NK-92 (cell line): ENCODE measurements around the gene USHBP1.
"Not testable (repeated sequence)": the region's sequence is repeated elsewhere in the genome, so short reads cannot be mapped to it uniquely, and the experiment has no call there.

Source experiments
- DNase-seq: peaks from one replicate; lab custom pipeline; 2025; ENCODE audit not compliant: unreplicated experiment; lab: John Stamatoyannopoulos, UW

Gene USHBP1

DNA sequence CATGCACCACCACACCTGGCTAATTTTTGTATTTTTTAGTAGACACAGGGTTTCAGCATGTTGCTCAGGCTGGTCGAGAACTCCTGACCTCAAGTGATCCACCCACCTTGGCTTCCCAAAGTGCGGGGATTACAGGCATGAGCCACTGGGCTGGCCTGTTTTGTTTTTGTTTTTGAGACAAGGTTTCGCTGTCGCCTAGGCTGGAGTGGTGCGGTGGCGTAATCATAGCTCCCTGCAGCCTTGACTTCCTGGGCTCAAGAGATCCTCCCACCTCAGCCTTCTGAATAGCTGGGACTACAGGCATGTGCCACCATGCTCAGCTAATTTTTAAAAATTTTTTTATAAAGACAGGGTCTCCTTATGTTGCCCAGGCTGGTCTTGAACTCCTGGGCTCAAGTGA is 31.0 kb upstream of the USHBP1 start:
- DNase-seq, result not testable (repeated sequence)

DNA sequence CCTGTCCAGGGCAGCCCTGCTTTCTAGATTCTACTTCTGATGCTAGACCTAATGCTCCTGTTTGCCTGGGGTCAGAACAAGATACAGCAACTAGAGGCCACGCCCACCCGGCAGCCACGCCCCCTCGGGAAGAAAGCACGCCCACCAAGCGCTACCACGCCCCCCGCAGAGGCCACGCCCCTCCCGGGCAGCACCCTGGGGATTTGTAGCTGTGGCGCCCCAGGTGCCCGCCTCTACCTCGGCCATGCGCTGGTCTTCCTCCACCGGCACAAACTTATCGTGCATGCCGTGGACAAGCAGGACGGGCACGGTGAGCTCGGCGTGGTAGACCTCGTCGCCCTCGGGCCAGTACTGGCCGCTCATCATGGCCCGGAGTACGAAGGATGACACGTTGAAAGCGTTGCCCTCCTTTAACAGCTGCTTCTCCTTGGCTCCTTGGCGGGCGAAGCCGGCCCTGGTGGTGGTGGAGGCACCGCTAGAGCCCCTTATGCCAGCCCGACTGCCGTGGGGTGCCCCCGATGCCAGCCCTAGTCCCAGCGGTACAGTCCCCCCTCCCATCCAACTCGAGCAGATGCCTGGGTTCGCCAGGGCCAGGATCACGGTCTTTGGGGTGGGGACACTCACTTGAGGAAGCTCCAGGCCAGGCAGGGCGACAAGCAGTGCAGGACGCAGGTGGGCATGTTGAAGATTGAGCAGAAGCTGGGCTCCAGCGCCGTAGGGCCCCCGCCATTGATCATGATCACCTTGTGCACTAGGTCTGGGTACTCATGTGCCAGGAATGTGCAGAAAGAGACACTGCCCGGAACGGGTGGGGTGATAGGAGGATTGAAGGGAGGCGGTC is 29.7 kb upstream of the USHBP1 start:
- no peak for DNase-seq

DNA sequence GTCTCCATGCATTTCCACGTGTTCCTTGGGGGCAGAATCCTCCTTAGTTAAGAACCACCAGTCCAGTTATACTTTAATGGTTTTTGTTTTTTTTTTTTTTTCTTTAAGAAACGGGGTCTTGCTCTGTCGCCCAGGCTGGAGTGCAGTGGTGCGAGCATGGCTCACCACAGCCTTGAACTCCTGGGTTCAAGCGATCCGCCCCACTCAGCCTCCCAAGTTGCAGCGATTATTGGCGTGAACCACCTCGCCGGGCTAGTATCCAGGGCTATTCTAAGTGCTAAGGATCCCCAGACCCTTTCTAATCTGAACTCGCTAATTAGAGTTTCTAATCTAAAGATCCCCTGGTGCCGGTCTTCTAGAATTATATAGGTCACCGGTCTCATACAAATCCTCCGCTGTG is 29.1 kb upstream of the USHBP1 start:
- DNase-seq, result no peak

DNA sequence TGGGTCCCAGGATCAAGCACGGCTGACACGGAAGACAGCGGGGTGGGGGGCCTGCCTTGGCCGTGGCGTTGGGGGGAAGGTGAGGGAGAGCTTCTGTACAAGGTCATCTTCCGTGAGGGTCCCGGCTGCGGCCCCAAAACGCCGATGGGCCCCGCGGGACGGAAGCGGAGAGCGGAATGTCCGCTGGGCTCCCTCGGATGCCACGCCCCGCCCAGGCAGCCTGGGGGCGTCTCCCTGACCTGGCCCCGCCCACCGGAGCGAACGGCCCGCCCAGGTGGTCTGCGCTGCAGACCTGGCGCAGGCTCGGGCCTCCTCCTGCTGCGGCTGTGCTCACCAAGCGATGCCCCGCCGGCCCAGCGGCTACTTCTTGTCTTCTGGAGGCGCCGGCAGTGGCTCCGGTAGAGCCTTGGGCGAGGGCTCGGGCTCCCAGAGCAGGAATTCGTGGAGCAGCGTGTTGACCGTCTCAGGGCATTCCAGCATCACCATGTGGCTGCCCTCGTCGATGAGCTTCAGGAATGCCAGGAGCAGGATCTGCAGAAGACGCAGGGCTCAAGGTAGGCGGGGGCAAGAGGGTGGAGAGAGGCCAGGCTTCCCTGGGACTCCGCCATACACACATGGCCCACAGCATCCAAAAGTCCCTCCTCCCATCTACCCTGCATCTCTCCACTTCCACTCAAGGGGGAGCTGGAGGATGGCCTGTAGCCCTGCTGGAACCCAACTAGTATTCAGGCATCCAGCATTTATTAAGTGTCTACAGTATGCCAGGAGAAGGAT is 27.9 kb upstream of the USHBP1 start:
- DNase-seq, result no peak

DNA sequence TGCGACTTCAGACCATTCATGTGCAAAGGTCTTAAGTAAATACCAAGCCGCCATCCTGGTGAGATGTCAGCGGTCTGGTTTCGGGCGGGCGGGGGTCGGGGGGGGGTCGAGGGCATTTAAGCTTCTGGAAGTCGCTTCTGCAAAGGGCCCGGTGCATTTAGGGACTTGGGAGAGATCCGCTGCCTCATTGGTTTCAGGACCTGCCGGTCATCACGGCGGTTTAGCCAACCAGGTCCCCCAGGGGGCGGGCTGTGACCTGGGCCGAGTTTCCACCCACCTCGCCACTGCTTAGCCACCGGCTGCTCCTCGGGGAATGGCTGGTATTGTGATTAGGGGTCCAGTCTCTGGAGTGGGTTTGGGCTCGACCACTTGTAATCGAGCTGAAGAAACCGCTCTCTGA is 24.9 kb upstream of the USHBP1 start:
- DNase-seq, result no peak

DNA sequence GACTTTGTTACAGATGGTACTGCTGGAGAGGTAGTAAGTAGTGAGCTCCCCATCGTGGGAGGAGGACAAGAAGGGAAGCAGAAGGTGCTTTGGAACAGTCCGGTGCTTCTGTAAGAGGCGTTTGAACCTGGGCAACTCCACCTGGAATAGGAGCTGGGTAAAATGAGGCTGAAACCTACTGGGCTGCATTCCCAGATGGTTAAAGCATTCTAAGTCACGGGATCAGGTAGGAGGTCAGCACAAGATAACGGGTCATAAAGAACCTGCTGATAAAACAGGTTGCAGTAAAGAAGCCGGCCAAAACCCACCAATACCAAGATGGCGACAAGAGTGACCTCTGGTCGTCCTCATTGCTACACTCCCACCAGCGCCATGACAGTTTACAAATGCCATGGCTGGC is 22.2 kb upstream of the USHBP1 start:
- no peak for DNase-seq

DNA sequence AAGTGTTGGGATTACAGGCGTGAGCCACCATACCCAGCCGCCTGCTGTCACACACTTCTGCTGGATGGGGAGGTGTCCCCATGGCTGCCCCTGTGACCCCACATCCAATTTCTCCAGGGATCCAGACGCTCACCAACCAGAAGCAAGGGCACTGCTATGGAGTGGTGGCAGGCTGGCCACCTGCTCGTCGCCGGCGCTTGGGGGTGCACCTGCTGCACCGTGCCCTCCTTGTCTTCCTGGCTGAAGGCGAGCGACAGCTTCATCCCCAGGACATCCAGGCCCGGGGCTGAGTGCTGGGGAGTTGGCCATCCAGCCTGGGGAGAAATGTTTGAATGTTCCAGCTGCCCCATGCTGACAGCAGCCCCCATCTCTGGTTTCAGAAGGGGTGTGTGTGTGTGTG is 21.7 kb upstream of the USHBP1 start:
- no peak for DNase-seq

DNA sequence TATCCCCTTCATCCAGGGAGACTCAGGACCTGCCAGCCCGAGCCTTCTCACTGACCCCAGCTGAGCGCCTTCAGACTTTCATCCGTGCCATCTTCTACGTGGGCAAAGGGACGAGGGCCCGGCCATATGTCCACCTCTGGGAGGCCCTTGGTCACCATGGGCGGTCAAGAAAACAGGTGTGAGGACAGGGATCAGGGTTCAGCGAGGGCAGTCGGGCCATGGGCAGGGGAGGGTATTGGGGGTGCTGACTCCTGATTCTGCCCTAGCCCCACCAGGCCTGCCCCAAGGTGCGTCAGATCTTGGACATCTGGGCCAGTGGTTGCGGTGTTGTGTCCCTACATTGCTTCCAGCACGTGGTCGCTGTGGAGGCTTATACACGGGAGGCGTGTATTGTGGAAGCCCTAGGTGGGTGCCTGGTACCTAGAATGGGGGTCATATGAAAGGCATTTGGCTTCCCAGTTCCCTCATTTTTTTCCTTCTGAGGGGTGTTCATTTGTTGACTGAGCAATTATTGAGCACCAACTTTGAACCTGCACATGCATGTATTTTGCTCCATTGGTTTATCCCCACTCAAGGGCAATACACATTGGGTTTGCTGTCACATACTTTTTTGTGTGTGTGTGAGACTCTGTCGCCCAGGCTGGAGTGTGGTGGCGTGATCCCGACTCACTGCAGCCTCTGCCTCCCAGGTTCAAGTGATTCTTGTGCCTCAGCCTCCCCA is 21.0 kb upstream of the USHBP1 start:
- DNase-seq, result no peak

DNA sequence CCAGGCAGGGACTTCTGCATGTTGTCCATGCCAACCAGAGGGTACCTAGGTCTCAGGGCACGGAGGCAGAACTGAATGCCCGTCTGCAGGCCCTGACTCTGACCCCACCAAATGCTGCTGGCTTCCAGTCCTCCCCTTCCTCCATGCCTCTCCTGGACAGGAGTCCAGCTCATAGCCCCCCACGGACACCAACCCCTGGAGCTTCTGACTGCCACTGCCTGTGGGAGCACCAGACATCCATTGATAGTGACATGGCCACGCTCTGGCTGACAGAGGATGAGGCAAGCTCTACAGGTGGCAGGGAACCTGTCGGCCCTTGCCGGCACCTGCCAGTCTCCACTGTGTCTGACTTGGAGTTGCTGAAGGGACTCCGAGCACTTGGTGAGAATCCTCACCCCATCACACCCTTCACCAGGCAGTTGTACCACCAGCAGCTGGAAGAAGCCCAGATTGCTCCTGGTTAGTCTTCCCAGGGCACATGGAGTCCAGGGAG is 19.0 kb upstream of the USHBP1 start:
- DNase-seq, result no peak

DNA sequence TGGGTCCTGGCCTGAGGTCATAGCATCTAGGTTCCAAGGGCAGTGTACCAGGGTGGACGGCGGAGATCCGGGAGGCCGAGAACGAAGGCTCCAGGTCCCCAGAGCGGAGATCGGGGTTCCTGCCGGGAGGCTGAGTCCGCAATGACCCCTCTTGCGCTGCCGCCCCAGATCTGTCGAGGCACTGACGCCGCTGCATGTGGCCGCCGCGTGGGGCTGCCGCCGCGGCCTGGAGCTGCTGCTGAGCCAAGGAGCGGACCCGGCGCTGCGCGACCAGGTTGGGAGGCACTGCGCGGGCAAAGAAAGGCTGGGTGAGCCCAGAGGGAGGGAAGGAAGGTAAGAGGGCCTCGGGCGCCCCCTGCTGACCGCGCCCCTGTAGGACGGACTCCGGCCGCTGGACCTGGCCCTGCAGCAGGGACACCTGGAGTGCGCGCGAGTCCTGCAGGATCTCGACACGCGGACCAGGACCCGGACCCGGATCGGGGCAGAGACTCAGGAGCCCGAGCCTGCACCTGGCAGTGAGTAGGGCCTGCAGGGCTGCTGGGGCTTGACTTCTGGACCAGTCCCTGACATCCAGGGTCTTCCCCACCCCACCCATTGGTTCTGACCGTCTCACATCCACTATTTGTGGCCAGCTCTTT is 18.1 kb upstream of the USHBP1 start:
- DNase-seq, result no peak

DNA sequence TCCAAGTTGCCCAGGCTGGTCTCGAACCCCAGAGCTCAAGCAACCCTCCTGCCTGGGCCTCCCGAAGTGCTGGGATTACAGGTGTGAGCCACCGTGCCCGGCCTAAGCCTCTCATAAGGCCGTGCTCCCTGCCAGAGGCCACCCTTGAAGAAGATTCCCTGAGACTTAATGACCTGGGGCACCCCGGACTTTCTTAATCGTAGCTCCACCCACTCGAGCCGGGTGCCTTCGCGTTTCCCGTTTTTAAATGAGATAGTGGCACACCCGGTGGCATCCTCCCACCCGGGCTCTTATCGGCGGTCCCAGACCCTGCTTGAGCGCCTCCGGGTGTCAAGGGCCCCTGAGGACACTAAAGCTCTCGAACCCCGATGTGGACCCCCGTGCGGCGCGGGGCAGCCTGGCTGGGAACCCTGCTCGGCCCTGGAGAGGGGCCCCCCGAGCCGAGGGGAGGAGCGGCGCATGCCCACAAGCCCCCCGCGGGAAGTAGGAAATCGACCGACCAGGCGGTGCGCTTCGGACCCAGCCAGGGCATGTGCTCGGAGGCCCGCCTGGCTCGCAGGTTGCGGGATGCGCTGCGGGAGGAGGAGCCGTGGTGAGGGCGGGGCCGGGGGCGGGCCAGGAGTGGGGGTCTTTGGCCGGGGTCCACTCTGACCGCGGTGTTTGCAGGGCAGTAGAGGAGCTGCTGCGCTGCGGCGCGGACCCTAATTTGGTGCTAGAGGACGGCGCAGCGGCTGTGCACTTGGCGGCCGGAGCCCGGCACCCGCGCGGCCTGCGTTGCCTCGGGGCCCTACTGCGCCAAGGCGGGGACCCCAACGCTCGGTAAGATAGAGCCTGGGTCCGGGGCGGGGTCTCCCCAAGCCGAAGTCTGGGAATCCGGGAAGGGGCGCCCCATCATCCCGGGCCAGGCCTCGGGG is 17.1 kb upstream of the USHBP1 start, which contains the start of gene ANKLE1:
ANKLE1 (plus strand) TSS at position 511 of the 914 bp plus-strand sequence; CDS start at position 531, 20 bp downstream.
- DNase-seq, result no peak

DNA sequence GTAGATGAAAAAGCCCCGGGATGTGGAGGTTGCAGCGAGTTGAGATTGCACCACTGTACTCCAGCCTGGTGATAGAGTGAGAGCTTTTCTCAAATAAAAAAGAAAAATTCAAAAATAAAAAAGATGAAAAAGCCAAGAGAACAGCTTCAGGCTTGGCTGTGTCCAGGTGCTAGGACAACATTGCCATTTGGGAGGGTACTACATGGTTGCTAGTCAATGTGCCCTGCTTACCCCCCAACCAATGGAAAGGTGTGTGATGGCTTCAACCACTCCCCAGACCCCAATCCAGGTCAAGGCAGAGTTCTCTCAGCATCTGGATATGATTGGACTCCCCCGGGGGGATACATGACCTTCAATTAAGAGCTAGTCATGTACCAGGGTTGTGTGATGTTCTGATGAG is 14.9 kb upstream of the USHBP1 start:
- no peak for DNase-seq

DNA sequence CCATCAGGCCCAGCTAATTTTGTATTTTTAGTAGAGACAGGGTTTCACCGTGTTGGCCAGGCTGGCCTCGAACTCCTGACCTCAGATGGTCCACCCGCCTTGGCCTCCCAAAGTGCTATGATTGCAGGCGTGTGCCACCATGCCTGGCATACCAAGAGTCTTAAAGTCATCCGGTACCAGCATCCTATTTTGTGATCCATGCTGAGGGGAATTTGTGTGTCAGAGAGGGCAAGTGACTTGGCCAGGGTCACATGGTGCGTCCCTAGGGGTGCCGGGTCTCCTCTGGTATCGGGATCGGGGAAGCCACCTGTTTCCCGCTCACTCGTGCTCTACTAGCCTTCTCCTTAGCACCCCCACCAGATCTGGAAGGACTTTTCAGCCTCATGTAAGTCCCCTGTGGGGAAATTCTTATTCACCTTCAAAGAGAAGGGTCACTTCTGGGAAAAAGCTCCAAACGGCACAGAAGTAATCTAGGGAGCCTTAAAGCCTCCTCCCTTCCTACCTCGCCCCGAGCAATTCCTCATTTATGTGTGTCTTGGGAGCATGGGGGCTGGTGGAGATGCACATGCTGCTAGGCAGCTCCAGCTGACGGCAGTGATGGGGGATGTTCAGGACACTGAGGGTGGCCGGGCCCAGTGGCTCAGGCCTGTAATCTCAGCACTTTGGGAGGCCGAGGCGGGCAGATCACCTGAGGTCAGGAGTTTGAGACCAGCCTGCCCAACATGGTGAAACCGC is 11.1 kb upstream of the USHBP1 start:
- no peak for DNase-seq

DNA sequence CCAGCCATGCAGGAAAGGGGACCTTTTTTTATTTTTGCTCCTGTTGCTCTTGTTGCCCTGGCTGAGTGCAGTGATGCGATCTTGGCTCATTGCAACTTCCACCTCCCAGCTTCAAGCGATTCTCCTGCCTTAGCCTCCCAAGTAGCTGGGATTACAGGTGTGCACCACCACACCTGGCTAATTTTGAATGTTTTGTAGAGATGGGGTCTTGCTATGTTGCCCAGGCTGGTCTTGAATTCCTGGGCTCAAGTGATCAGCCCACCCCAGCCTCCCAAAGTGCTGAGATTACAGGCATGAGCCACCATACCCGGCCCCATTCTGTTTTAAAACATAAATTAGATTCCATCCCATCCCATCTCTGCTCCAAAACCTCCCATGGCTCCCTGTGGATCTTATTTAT is 10.3 kb upstream of the USHBP1 start:
- not testable (repeated sequence) for DNase-seq

DNA sequence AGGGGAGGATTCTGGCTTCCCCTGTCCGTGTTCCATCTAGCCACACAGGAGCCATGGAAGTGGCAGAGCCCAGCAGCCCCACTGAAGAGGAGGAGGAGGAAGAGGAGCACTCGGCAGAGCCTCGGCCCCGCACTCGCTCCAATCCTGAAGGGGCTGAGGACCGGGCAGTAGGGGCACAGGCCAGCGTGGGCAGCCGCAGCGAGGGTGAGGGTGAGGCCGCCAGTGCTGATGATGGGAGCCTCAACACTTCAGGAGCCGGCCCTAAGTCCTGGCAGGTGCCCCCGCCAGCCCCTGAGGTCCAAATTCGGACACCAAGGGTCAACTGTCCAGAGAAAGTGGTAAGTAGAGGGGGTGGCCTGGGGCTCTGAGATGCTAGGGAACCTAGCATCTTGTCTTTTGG is 4.2 kb upstream of the USHBP1 start:
- DNase-seq, result no peak

DNA sequence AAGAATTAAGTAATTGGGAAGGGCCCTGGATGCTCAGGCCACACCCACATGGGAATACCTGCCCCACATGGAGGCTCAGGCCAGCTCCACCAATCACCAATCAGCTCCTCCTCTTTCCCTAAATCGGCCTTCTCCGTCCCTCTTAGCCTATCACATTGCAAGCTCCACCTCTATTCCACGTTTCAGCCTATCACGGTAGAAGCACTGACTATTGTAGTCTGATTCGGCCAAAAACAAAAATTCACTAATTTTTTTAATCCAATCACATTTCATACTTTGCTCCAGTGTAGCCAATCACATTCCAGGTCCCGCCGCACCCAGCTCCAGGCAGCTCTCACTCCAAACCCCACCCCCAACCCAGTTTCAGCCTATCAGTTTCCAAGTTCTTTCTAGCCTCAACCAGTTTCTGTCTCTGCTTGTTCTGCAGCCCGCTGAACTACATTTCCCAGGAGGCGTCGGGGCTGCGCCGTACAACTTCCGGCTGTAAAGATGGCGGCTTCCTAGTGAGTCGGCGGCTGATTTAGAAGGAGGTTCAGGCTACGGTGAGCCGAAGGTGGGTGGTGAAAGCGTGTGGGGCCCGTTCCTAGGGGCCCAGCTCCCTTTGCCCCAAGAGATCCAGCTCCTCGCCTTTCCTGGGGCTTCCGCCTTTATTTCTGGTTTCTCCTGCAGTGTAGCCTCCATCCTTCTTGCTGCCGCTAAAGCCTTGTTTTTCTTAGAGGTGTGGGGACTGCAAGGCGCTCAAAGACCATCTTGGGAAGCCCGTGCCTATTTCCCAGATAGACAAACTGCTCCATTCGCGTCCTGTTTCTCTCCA is 2.6 kb upstream of the USHBP1 start, which contains the start of gene BABAM1:
BABAM1 (plus strand) TSS at position 469 of the 814 bp plus-strand sequence. CDS start 1,364 bp downstream, outside the sequence.
- peak; percentile 76 for DNase-seq

DNA sequence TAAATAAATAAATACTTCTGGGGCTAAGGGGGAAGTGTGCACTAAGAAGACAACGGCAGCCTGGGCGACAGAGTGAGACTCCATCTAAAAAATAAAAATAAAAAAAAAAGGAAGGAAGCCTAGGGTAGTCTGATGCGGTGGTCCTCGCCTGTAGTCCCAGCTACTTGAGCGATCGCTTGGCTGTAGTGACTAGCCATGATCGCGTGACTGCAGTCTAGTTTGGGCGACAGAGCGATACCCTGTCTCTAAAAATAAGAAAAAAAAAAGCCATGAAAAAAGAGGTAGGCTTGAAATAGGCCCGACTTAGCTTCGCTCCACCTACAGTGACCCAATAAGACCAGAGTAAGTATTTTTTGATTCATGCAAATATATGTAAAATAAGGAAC is 2.0 kb upstream of the USHBP1 start:
- no peak for DNase-seq

DNA sequence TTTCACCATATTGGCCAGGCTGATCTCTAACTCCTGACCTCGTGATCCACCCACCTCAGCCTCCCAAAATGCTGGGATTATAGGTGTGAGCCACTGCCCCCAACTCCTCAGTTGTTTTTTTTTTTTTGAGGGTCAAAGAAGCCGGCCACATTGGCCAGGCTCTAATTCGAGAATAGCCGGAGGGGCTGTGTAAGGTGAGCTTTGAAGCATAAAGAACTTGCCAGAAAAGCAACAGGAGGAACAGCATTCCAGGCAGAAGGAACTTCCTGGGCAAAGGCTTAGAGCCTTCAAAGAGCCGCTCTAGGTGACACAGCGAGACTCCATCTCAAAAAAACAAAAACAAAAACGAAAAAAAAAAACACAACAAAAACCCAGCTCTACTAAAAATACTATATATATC is 1.5 kb upstream of the USHBP1 start:
- no peak for DNase-seq
